Ecto neural progenitor cell (in vitro differentiated cells): ENCODE results near the gene ZAR1L.

ENCODE experiments used
- DNase-seq: peaks from one replicate; pipeline ENCODE4 v3.0.0-alpha.2; 2018; ENCODE audit warnings: low spot score

Gene ZAR1L

DNA sequence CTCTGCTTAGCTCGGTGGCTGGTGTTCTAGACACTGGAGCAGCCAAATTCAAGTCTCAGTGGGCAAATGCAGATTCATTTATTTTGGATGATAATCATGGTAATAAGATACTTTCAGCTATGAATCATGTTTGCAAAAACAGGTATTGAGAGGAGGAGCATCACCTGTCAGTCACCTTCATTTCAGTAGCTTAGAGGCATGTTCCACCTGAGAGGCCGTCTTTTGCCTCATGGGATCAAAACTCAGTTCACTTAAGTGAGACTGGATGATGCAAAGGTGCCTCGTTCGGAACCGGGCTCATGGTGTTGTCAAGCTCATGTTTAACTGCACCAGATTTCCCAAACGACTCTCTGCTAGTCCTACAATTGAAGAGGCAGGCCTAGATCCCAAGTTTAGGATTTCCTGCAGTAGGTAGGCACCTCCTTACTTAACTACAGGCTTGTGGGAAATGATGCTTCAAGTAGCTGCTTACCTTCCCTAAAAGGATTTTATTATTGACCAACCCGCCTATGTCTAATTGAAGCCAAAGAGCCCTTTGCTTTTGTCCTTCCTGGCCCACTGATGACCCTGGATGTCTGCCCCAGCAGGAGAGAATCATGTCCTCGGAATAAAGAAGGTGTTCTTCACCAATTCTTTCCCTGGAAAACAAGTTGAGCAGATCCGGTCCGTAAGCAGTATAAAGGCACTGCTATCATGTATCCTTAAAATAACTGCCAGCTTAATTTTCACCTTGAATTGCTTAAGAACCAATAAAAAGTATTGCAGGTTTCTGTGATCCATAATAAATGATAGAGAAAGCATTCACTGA, 60.0 kb downstream of the ZAR1L start:
- no peak for DNase-seq

DNA sequence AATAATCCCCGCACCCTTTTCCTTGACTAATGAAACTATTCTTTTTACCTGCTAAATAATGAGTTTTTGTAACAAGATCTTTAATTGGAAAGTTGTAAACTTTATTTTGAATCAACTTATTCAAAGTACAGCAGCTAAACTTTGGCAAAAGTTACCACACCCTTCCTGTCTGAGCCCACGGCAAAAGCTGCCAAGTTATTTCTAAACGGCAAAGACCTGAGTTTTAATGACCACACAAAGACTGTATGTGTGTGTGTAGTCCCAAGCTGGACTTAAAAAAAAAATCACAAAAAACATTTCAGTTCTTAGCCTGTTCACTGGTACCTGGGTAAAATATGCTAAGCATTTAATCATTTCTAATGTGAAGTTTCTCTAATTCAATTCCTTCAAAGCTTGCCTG, 60.7 kb downstream of the ZAR1L start:
- DNase-seq: no peak

DNA sequence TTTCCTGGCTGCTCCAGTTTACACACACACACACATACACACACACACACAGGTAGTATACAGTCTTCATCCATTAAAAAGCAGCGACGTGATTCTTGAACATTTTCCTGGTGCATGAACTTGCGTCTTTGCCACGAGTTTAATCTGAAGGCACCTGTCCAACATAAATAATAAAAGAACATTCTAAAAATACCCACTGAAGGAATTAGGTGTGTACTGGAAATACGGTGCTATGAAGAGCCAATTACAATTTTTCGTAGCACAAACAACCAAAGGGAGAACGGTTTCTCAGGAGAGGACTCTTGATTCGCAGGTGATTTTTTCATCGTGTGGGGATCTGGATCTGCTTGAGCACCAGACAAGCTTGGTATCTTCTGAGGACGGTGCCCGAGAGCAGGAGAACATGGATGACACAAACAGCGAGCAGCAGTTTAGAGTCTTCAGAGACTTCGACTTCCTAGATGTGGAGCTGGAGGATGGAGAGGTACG, 61.2 kb downstream of the ZAR1L start:
- no peak for DNase-seq
